Limb (tissue), 2 donors: Measurements from ENCODE around the gene OTOP2.
A peak's percentile ranks its signal among the peaks of the same experiment; 100 is the strongest.
"Not testable (repeated sequence)": the region's sequence is repeated elsewhere in the genome, so short reads cannot be mapped to it uniquely, and the experiment has no call there.

Experiments
- DNase-seq, 2 donors: peaks; one replicate each; pipeline ENCODE4 v3.0.0-alpha.2; 2016; ENCODE audit errors: extremely low spot score in 2 of 2

The OTOP2 gene

GRCh38 chr17:74951680-74952421, 27.8 kb downstream of the OTOP2 start:
- no peak for DNase-seq

GRCh38 chr17:74952431-74953133, 28.5 kb downstream of the OTOP2 start:
- no peak for DNase-seq

GRCh38 chr17:74953134-74953687, 29.1 kb downstream of the OTOP2 start:
- DNase-seq = no peak

- no peak for DNase-seq
These were observed 30.0 kb downstream of the OTOP2 start for GRCh38 chr17:74954115-74954514.

GRCh38 chr17:74954665-74955421, 30.8 kb downstream of the OTOP2 start:
- DNase-seq = no peak

- DNase-seq = no peak
These were observed 32.0 kb downstream of the OTOP2 start for GRCh38 chr17:74956093-74956492.

- peak; percentile 44 to 88 for DNase-seq
These were observed 34.1 kb downstream of the OTOP2 start for GRCh38 chr17:74957935-74958740.

- no peak for DNase-seq
These were observed 35.9 kb downstream of the OTOP2 start for GRCh38 chr17:74959826-74960515.

- no peak for DNase-seq
These were observed 36.7 kb downstream of the OTOP2 start for GRCh38 chr17:74960570-74961342.

- DNase-seq = peak; percentile 82 to 92
These were observed 37.7 kb downstream of the OTOP2 start for GRCh38 chr17:74961657-74962350.

- DNase-seq = no peak
These were observed 38.7 kb downstream of the OTOP2 start for GRCh38 chr17:74962622-74963394.

GRCh38 chr17:74963656-74964055, 39.6 kb downstream of the OTOP2 start:
- DNase-seq = no peak

GRCh38 chr17:74964246-74964761, 40.2 kb downstream of the OTOP2 start:
- DNase-seq = no peak

- DNase-seq = no peak
These were observed 41.0 kb downstream of the OTOP2 start for GRCh38 chr17:74964988-74965622.

GRCh38 chr17:74968361-74968780, 44.3 kb downstream of the OTOP2 start:
- no peak for DNase-seq

GRCh38 chr17:74969501-74969900, 45.4 kb downstream of the OTOP2 start:
- DNase-seq = not testable (repeated sequence)

- DNase-seq = no peak
These were observed 46.3 kb downstream of the OTOP2 start for GRCh38 chr17:74970395-74970794.
